Skeletal muscle satellite cell (primary cell): ENCODE data around the gene SLC4A4. TPM values are rescaled to one million over a fixed set of nuclear protein-coding genes. Genes with fewer than 3 reads are reported as not detected.

Source experiments
- H3K27me3 ChIP-seq: 2 replicates; pipeline ENCODE4 v1.7.0; 2013; ENCODE audit warnings: low read length; ENCODE audit not compliant: control insufficient read depth, insufficient read depth
- H3K36me3 ChIP-seq: 2 replicates; pipeline ENCODE4 v1.7.0; 2013; ENCODE audit warnings: mild to moderate bottlenecking, control low read depth, low read length; ENCODE audit not compliant: insufficient read depth
- H3K4me1 ChIP-seq: 2 replicates; pipeline ENCODE4 v1.7.0; 2013; ENCODE audit warnings: low read length; ENCODE audit not compliant: control insufficient read depth, insufficient read depth
- H3K4me2 ChIP-seq: 2 replicates; pipeline ENCODE4 v1.7.0; 2013; ENCODE audit warnings: mild to moderate bottlenecking, low read length
- H3K4me3 ChIP-seq: 2 replicates; pipeline ENCODE4 v1.7.0; 2013; ENCODE audit warnings: low read length
- H3K9ac ChIP-seq: 2 replicates; pipeline ENCODE4 v1.7.0; 2013; ENCODE audit warnings: mild to moderate bottlenecking, low read depth, low read length, moderate library complexity
- H3K9me3 ChIP-seq: replicated peaks from 2 replicates; pipeline ENCODE4 v1.7.0; 2013; ENCODE audit warnings: mild to moderate bottlenecking, control low read depth, low read length
- total RNA-seq: library from RNA; depleted of rRNA; stranded (reverse); fragments of >200 nt; gene quantifications from 2 replicates; pipeline ENCODE4 v1.2.3, GENCODE V29; 2012; rRNA removed

SLC4A4 gene
- 0.51 and 1.5 TPM in 2 replicates for total RNA-seq

- Histone ChIP-seq H3K27me3 (no peaks in the 10 kb centered on the region), H3K9ac (no peak within 1 kb of the TSS), H3K4me1 (peaks cover 10% of the 10 kb centered on the region), H3K36me3 (no peaks in the 10 kb centered on the region), H3K4me2 (no peak within 1 kb of the TSS), H3K9me3 (no peaks in the 10 kb centered on the region), H3K4me3 (no peak within 1 kb of the TSS)
Observed at GRCh38 chr4:71338846-71339593, at the start of gene SLC4A4. SLC4A4 (plus strand) TSS chr4:71339020.

GRCh38 chr4:71290074-71290473 is 48.7 kb upstream of the SLC4A4 start:
- Histone ChIP-seq H3K9ac (peak overlapping the region; percentile 8), H3K4me2 (peak overlapping the region; percentile 14), H3K27me3 (no peaks in the 10 kb centered on the region), H3K36me3 (no peaks in the 10 kb centered on the region), H3K4me1 (peaks cover 32% of the 10 kb centered on the region), H3K4me3 (no peak overlapping the region), H3K9me3 (no peaks in the 10 kb centered on the region)

- Histone ChIP-seq H3K4me2 (peak overlapping the region; percentile 11), H3K4me1 (peaks cover 32% of the 10 kb centered on the region), H3K9ac (peak overlapping the region; percentile 8), H3K4me3 (no peak overlapping the region), H3K9me3 (no peaks in the 10 kb centered on the region), H3K36me3 (no peaks in the 10 kb centered on the region), H3K27me3 (no peaks in the 10 kb centered on the region)
Observed at GRCh38 chr4:71290476-71290875, 48.3 kb upstream of the SLC4A4 start.

- Histone ChIP-seq H3K4me1 (peaks cover 28% of the 10 kb centered on the region), H3K36me3 (no peaks in the 10 kb centered on the region), H3K27me3 (no peaks in the 10 kb centered on the region), H3K9ac (no peak overlapping the region), H3K4me2 (no peak overlapping the region), H3K4me3 (no peak overlapping the region), H3K9me3 (no peaks in the 10 kb centered on the region)
Observed at GRCh38 chr4:71292228-71292627, 46.6 kb upstream of the SLC4A4 start.

- no peaks in the 10 kb centered on the region for H3K36me3 ChIP-seq
- H3K9ac ChIP-seq: peak overlapping the region; percentile 49
- no peaks in the 10 kb centered on the region for H3K9me3 ChIP-seq
- no peaks in the 10 kb centered on the region for H3K27me3 ChIP-seq
- H3K4me3 ChIP-seq: no peak overlapping the region
- peaks cover 23% of the 10 kb centered on the region for H3K4me1 ChIP-seq
- peak overlapping the region; percentile 36 for H3K4me2 ChIP-seq
Observed at GRCh38 chr4:71293705-71294104, 45.1 kb upstream of the SLC4A4 start.

GRCh38 chr4:71294301-71294700 is 44.5 kb upstream of the SLC4A4 start:
- Histone ChIP-seq H3K4me2 (peak overlapping the region; percentile 36), H3K4me1 (peaks cover 23% of the 10 kb centered on the region), H3K9me3 (no peaks in the 10 kb centered on the region), H3K4me3 (no peak overlapping the region), H3K27me3 (no peaks in the 10 kb centered on the region), H3K9ac (peak overlapping the region; percentile 49), H3K36me3 (no peaks in the 10 kb centered on the region)

GRCh38 chr4:71296945-71297344 is 41.9 kb upstream of the SLC4A4 start:
- H3K4me3 ChIP-seq: no peak overlapping the region
- no peaks in the 10 kb centered on the region for H3K9me3 ChIP-seq
- no peaks in the 10 kb centered on the region for H3K27me3 ChIP-seq
- no peak overlapping the region for H3K9ac ChIP-seq
- H3K4me2 ChIP-seq: no peak overlapping the region
- no peaks in the 10 kb centered on the region for H3K36me3 ChIP-seq
- peaks cover 10% of the 10 kb centered on the region for H3K4me1 ChIP-seq

- H3K4me2 ChIP-seq: no peak overlapping the region
- no peak overlapping the region for H3K4me3 ChIP-seq
- no peaks in the 10 kb centered on the region for H3K9me3 ChIP-seq
- no peak overlapping the region for H3K9ac ChIP-seq
- peaks cover 7% of the 10 kb centered on the region for H3K4me1 ChIP-seq
- no peaks in the 10 kb centered on the region for H3K27me3 ChIP-seq
- H3K36me3 ChIP-seq: no peaks in the 10 kb centered on the region
Observed at GRCh38 chr4:71300362-71300761, 38.5 kb upstream of the SLC4A4 start.

GRCh38 chr4:71300964-71301363 is 37.9 kb upstream of the SLC4A4 start:
- Histone ChIP-seq H3K4me3 (no peak overlapping the region), H3K4me1 (peaks cover 7% of the 10 kb centered on the region), H3K9me3 (no peaks in the 10 kb centered on the region), H3K9ac (no peak overlapping the region), H3K4me2 (no peak overlapping the region), H3K27me3 (no peaks in the 10 kb centered on the region), H3K36me3 (no peaks in the 10 kb centered on the region)

GRCh38 chr4:71303287-71303686 is 35.5 kb upstream of the SLC4A4 start:
- no peak overlapping the region for H3K4me2 ChIP-seq
- no peaks in the 10 kb centered on the region for H3K36me3 ChIP-seq
- peaks cover 7% of the 10 kb centered on the region for H3K4me1 ChIP-seq
- no peak overlapping the region for H3K4me3 ChIP-seq
- H3K9me3 ChIP-seq: no peaks in the 10 kb centered on the region
- H3K27me3 ChIP-seq: no peaks in the 10 kb centered on the region
- no peak overlapping the region for H3K9ac ChIP-seq

GRCh38 chr4:71303850-71304249 is 35.0 kb upstream of the SLC4A4 start:
- no peaks in the 10 kb centered on the region for H3K36me3 ChIP-seq
- no peak overlapping the region for H3K4me3 ChIP-seq
- no peak overlapping the region for H3K9ac ChIP-seq
- no peaks in the 10 kb centered on the region for H3K9me3 ChIP-seq
- H3K27me3 ChIP-seq: no peaks in the 10 kb centered on the region
- H3K4me1 ChIP-seq: peaks cover 7% of the 10 kb centered on the region
- H3K4me2 ChIP-seq: no peak overlapping the region

- Histone ChIP-seq H3K9me3 (no peaks in the 10 kb centered on the region), H3K4me2 (no peak overlapping the region), H3K27me3 (no peaks in the 10 kb centered on the region), H3K36me3 (no peaks in the 10 kb centered on the region), H3K9ac (no peak overlapping the region), H3K4me3 (no peak overlapping the region), H3K4me1 (peaks cover 7% of the 10 kb centered on the region)
Observed at GRCh38 chr4:71304289-71304850, 34.5 kb upstream of the SLC4A4 start.
